Measurements from ENCODE around the gene SLC30A5. TPM values are rescaled to one million over a fixed set of nuclear protein-coding genes. Genes with fewer than 3 reads are reported as not detected.

The SLC30A5 gene
- total RNA-seq, 1 experiment from 2014 or later, result 50.0 TPM

DNA sequence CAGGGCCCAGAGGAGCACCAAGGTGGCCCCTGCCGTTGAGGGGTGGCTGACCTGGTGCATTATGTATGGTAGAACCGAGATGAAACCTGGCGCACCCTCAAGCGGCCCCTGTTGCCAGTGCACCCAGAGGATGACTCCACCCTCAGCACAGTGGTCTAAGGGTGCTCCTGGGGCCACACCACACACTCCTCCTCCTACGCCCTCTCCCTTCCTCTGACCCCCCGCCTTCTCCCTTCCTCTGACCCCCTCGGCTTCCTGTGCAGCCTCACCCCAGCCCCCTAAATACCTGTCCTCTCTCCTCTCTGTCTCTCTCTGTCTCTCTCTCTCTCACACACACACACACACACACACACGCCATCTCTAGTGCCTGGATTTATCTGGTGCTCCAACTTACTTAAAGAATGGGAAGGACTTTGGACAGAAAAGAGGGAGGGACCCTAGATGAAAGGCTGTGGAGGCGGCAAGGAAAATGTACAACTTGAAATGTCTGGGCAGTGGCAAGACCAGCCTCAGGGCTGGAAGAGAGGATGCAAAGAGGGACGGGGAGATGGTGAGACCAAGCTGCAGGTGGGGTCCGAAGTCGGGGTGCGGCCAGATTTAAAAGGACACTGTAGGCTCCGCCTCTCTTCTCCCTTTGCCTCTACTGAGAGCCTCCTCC is 18.2 kb upstream of the SLC30A5 start:
- Histone ChIP-seq H3K9me3 (ENCODE audit: control insufficient read depth in 1 of 2, insufficient read depth in 1 of 2, low read depth in 1 of 2, low read length in 2 of 2) (no peaks in the 10 kb centered on the region), H3K27me3 (ENCODE audit: insufficient read depth, low read length) (no peaks in the 10 kb centered on the region), H3K36me3 (ENCODE audit: control insufficient read depth in 1 of 2, insufficient read depth in 2 of 2, low read length in 2 of 2) (no peaks in the 10 kb centered on the region), H3K27ac (ENCODE audit: low read depth, low read length) (no peak overlapping the region), H3K79me2 (ENCODE audit: insufficient read depth, low read length) (no peaks in the 10 kb centered on the region), H3K9ac (ENCODE audit: low read length) (no peak overlapping the region), H3K4me3 (replicated peaks in 1 of 2; ENCODE audit: low read depth in 1 of 2, low read length in 2 of 2) (no peak overlapping the region), H3K4me1 (ENCODE audit: control insufficient read depth in 1 of 2, insufficient read depth in 2 of 2, low read length in 2 of 2) (peaks cover 2 to 5% of the 10 kb centered on the region in 2 experiments; a peak in 2 of 4 replicates), H3K4me2 (ENCODE audit: low read length) (no peak overlapping the region), H3K9me2 (ENCODE audit: insufficient read depth) (no peaks in the 10 kb centered on the region), H4K20me1 (ENCODE audit: insufficient read depth) (no peaks in the 10 kb centered on the region), H2AFZ (ENCODE audit: low read depth, low read length, poor library complexity, severe bottlenecking) (no peak overlapping the region)
- ChIA-PET RAD21 (ENCODE audit: low non-redundant PET in 1 of 2, low total read pairs in 2 of 2, uncharacterized antibody in 2 of 2, unreplicated experiment in 2 of 2) (no interaction called here), POLR2A (no interaction called here), CTCF (interaction anchor here (0.8 kb wide), 1 partner anchor 18 kb away, joined by 3 read pairs; no protein-coding TSS in a partner anchor)
- intact Hi-C loops (cut with micrococcal nuclease), result loop anchor here (10.0 kb wide), 1 partner anchor 49 kb away; no protein-coding TSS in a partner anchor
- BruUV-seq (replicated peaks), result no TSS peak
- ATAC-seq, result no peak
- no peak for DNase-seq (ENCODE audit: low read depth, low spot score)
- TF ChIP-seq, protein P1, sequence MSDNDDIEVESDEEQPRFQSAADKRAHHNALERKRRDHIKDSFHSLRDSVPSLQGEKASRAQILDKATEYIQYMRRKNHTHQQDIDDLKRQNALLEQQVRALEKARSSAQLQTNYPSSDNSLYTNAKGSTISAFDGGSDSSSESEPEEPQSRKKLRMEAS (IDR thresholded peaks at IDR 0.05), result no peak
- TF ChIP-seq POLR2A (IDR thresholded peaks at IDR 0.05; ENCODE audit: borderline replicate concordance, extremely low read depth, insufficient read depth, insufficient read length) (no peak), ZNF274 (IDR thresholded peaks at IDR 0.05; ENCODE audit: low read depth, low read length) (no peak), EZH2 (IDR thresholded peaks at IDR 0.05) (no peak), EGR1 (IDR thresholded peaks at IDR 0.05; ENCODE audit: low read depth) (no peak), TCF7L2 (IDR thresholded peaks at IDR 0.05; ENCODE audit: borderline replicate concordance, extremely low read depth, insufficient read depth, insufficient read length) (no peak), CEBPB (IDR thresholded peaks at IDR 0.05; ENCODE audit: low read depth) (no peak), YY1 (IDR thresholded peaks at IDR 0.05; ENCODE audit: extremely low read depth, insufficient replicate concordance, low read depth, low read length) (no peak), RAD21 (IDR thresholded peaks at IDR 0.05; ENCODE audit: low read depth) (no peak), ZFX (IDR thresholded peaks at IDR 0.05) (no peak), SP1 (IDR thresholded peaks at IDR 0.05; ENCODE audit: low read depth) (no peak), EZH2phosphoT487 (IDR thresholded peaks at IDR 0.05; ENCODE audit: borderline replicate concordance) (no peak), CBX3 (IDR thresholded peaks at IDR 0.05; ENCODE audit: low read depth) (no peak), POLR2AphosphoS5 (IDR thresholded peaks at IDR 0.05; ENCODE audit: low read depth, low read length) (no peak)
- TF ChIP-seq, protein P2, sequence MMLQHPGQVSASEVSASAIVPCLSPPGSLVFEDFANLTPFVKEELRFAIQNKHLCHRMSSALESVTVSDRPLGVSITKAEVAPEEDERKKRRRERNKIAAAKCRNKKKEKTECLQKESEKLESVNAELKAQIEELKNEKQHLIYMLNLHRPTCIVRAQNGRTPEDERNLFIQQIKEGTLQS (IDR thresholded peaks at IDR 0.05), result no peak
- TF ChIP-seq, protein P3, sequence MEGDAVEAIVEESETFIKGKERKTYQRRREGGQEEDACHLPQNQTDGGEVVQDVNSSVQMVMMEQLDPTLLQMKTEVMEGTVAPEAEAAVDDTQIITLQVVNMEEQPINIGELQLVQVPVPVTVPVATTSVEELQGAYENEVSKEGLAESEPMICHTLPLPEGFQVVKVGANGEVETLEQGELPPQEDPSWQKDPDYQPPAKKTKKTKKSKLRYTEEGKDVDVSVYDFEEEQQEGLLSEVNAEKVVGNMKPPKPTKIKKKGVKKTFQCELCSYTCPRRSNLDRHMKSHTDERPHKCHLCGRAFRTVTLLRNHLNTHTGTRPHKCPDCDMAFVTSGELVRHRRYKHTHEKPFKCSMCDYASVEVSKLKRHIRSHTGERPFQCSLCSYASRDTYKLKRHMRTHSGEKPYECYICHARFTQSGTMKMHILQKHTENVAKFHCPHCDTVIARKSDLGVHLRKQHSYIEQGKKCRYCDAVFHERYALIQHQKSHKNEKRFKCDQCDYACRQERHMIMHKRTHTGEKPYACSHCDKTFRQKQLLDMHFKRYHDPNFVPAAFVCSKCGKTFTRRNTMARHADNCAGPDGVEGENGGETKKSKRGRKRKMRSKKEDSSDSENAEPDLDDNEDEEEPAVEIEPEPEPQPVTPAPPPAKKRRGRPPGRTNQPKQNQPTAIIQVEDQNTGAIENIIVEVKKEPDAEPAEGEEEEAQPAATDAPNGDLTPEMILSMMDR (IDR thresholded peaks at IDR 0.05 in 2 of 3, conservative IDR thresholded peaks at IDR 0.05 in 1 of 3; ENCODE audit: borderline replicate concordance in 1 of 3, insufficient read depth in 1 of 3, low read depth in 2 of 3, low read length in 2 of 3), result no peak
- TF ChIP-seq, protein P4, sequence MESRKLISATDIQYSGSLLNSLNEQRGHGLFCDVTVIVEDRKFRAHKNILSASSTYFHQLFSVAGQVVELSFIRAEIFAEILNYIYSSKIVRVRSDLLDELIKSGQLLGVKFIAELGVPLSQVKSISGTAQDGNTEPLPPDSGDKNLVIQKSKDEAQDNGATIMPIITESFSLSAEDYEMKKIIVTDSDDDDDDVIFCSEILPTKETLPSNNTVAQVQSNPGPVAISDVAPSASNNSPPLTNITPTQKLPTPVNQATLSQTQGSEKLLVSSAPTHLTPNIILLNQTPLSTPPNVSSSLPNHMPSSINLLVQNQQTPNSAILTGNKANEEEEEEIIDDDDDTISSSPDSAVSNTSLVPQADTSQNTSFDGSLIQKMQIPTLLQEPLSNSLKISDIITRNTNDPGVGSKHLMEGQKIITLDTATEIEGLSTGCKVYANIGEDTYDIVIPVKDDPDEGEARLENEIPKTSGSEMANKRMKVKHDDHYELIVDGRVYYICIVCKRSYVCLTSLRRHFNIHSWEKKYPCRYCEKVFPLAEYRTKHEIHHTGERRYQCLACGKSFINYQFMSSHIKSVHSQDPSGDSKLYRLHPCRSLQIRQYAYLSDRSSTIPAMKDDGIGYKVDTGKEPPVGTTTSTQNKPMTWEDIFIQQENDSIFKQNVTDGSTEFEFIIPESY (IDR thresholded peaks at IDR 0.05; ENCODE audit: extremely low read depth, insufficient replicate concordance, low read length), result no peak
